Endometrium (tissue), 2 donors: Measurements from ENCODE around the gene CGREF1.

Experiments used
- FAIRE-seq: peaks from 2 replicates; lab custom pipeline; 2012; peaks lifted over from hg19 to GRCh38; lab: Jason Lieb, UNC
- donor health status: control.
- donor health status: control.

Gene CGREF1, protein sequence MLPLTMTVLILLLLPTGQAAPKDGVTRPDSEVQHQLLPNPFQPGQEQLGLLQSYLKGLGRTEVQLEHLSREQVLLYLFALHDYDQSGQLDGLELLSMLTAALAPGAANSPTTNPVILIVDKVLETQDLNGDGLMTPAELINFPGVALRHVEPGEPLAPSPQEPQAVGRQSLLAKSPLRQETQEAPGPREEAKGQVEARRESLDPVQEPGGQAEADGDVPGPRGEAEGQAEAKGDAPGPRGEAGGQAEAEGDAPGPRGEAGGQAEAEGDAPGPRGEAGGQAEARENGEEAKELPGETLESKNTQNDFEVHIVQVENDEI

GRCh38 chr2:27118525-27119329 is at the start of gene CGREF1:
TSS of gene CGREF1 (minus strand) at chr2:27119128. CDS start at chr2:27104366, 14,762 bp downstream.
- no peak for FAIRE-seq

GRCh38 chr2:27164960-27165763 is 46.2 kb upstream of the CGREF1 start:
- no peak for FAIRE-seq

GRCh38 chr2:27162151-27163121 is 43.5 kb upstream of the CGREF1 start:
- FAIRE-seq = no peak

- FAIRE-seq = no peak
These were observed 41.3 kb upstream of the CGREF1 start for GRCh38 chr2:27160191-27160590.

DNA sequence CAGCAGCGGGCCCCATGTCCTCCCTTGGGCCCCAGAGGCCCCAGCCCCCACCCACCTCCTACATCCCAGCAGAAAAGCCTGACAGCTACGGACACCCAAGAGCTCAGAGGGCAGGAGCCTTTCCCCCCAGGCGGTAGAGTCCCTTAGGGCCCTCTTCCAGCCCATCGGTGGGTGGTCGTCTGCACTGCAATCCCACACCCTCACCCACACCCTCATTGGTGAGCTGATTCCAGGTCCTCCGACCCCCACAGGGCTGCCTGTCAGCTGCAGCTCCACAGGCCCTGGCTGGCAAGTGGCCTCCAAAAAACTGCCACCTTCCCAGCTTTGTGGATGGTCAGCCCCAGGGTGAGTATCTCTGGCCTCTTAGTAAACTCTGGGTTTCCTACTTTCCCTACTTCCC is 40.3 kb upstream of the CGREF1 start:
- FAIRE-seq = no peak

DNA sequence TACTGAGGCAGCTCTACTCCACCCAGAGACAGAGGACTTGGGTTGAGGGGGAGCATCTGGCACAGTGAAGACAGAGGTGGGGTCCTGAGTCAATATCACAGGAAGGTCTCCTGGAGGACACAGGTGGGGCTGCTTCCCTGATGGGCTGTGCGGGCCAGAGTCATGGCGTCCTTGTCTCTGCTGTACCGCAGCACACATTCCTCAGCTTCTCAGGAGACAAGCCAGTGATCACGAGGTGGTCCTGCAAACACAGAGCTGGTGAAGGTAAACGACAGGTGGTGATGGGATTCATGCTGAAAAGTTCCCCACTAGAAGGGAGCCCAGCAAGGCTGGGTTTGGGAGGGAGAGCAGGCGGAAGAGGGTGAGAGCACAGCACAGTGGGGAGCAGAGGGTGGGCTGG is 39.5 kb upstream of the CGREF1 start:
- no peak for FAIRE-seq

GRCh38 chr2:27155069-27155520 is 36.2 kb upstream of the CGREF1 start:
- FAIRE-seq = no peak

DNA sequence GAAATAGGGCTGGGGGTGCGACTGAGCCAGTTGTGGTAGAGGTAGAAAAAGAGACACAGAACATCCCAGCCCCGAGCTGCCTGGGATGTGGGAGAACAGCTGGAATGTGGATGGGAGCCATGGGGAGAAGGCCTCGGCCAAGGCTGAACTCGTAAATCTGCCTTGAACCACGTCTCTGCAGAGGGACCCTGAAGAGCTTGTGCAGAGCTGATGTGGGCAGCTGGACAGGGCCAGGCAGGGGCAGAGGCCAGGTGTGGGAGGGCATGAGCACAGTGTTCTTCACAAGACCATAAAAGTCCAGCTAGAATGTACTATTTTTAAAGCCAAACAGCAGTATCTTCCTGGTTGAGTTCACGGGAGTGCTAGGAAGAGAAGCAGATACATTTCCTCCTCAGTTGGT is 35.6 kb upstream of the CGREF1 start:
- no peak for FAIRE-seq

DNA sequence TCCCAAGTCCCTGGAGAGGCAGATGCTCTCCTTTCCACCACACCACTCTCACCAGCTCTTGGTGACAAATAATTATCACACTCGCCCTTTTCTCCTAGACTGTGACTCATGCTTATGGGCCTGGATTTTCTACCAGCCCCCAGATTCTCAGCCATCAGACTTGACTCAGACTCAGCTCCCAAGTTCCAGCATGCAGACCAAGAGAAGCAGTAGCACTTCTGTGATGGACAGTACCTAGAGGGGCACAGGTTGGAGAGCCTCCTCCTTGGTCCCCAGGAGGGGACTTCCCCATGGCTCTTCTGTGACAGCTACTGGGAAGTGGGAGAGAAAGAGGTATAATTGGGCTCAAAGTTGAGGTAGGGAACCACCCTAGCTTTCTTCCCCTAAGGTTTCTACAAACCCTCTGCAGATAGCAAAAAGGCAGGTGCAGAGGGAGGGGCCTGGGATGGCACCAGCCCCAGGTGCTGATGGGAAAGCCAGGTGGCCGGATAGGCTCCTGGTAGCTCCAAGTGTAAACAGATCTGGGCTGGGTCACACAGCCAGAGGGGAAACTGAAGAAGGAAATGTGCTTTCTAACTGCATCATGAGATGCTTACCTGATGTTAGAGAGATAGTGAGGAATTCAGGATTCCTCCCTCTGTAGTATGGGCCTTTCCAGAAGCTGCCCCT is 34.0 kb upstream of the CGREF1 start:
- FAIRE-seq = no peak

GRCh38 chr2:27152102-27152795 is 33.3 kb upstream of the CGREF1 start:
- FAIRE-seq = no peak

GRCh38 chr2:27150639-27151230 is 31.8 kb upstream of the CGREF1 start:
- no peak for FAIRE-seq

DNA sequence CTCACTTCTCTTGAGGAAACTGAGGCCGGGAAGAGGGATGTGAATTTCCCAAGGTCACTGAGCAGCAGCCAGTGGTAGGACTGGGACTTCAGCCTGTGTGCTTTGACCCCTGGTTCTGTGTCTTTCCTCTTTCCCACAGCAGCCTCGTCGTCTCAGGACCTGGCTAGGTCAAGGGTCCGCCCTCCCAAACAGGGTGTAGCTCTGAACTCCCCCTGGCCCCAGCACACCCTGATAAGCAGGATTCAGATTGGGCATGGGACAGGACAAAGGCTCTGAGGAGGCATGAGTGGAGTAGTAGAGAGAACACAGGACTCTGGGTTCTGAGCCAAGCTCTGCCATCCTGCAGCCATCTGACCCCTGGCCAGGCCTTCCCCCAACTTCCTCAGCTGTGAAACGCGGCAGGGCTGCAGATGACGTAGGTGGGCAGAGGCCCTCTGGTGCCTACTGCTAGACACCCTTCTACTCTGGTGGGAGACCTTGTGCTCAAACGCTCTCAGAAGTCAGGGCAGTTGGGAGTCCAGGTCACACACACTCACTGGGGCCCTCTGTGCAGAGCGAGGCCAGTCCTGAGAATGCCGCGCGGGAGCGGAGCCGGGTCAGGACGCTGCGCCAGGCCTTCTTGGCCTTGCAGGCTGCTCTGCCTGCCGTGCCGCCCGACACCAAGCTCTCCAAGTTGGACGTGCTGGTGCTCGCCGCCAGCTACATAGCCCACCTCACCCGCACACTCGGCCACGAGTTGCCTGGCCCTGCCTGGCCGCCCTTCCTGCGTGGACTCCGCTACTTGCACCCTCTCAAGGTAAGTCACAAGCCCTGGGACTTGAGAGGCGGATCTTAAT is 30.9 kb upstream of the CGREF1 start:
- FAIRE-seq = no peak

GRCh38 chr2:27148801-27149439 is 30.0 kb upstream of the CGREF1 start, which contains the start of gene TCF23:
TSS of gene TCF23 (plus strand) at chr2:27149004. CDS start at chr2:27149134, 130 bp downstream.
- no peak for FAIRE-seq

- FAIRE-seq = no peak
These were observed 29.0 kb upstream of the CGREF1 start for GRCh38 chr2:27147935-27148334.

DNA sequence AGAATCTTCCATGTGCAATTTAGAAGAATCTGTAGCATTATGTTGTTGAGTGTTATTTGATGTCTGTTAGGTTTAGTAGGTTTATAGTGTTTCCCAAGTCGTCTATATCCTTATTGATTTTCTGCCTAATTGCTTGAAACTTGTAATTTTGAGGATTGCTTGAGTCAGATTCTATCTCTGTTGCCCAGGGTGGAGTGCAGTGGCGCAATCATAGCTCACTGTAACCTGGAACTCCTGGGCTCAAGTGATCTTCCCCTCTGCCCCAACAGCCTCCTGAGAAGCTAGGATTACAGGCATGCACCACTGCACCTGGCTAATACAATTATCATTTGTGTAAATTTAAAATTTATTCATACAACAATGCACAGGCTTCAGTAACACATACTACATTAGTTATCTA is 26.8 kb upstream of the CGREF1 start:
- FAIRE-seq = no peak

- no peak for FAIRE-seq
These were observed 24.4 kb upstream of the CGREF1 start for GRCh38 chr2:27143285-27143684.

DNA sequence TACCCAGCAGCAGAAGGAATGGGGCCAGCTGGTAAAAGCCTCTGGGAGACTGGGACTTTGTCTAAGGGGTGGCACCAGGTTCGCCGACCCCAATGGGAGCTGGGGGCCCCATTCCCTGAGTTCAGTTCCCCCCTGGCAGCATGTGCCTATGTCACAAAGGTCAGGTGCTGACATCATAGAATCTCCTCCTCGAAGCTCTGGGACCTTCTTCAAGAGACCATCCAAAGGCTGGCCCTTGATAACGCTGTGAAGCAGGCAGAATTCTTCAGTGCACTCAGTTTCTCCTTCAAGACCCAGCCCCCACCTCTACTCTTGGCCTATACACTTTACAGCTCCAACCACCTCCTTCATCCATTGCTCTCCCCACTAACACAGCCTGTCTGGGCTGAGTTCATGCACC is 20.4 kb upstream of the CGREF1 start, which contains the start of gene PRR30:
PRR30 (minus strand) TSS at position 101 of the 400 bp plus-strand sequence. CDS start 1,081 bp downstream, outside the sequence.
- no peak for FAIRE-seq

DNA sequence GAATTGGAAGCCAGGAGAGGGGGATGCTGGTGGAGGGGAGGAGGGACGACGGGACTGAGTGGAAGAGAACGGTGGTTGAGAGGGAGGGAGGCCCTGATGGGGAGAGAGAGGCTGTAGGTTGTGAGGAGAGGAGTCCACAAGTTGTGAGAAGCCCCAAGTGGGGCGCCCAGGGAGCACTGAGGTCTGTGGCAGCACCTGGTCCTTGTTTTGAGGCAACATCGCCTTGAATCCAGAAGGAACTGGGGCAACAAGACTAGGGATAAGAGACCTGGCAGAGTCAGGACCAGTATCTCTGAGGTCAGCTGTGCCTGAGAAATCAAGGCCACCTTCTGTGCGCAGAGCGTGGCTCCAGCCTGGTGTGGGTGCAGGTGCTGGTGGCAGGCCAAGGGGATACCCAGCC is 19.2 kb upstream of the CGREF1 start:
- no peak for FAIRE-seq
